HG02981 (cell line): ENCODE data around the gene MSH4.
"Not testable (repeated sequence)": the region's sequence is repeated elsewhere in the genome, so short reads cannot be mapped to it uniquely, and the experiment has no call there.

ENCODE experiments used
- ATAC-seq: cut with Tn5 transposase; IDR thresholded peaks from one replicate; pipeline ENCODE4 v1.9.1; 2021; ENCODE audit warnings: mild to moderate bottlenecking, moderate library complexity; ENCODE audit not compliant: unreplicated experiment

MSH4 gene

GRCh38 chr1:75796376-75797272, at the start of gene MSH4:
MSH4 (plus strand) TSS chr1:75796882; CDS start chr1:75796986, 104 bp downstream.
- no peak for ATAC-seq

DNA sequence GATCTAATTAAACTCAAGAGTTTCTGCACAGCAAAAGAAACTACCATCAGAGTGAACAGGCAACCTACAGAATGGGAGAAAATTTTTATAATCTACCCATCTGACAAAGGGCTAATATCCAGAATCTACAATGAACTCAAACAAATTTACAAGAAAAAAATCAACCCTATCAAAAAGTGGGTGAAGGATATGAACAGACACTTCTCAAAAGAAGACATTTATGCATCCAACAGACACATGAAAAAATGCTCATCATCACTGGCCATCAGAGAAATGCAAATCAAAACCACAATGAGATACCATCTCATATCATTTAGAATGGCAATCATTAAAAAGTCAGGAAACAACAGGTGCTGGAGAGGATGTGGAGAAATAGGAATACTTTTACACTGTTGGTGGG, 39.5 kb upstream of the MSH4 start:
- not testable (repeated sequence) for ATAC-seq

GRCh38 chr1:75758543-75758942, 38.1 kb upstream of the MSH4 start:
- not testable (repeated sequence) for ATAC-seq

GRCh38 chr1:75764057-75764655, 32.5 kb upstream of the MSH4 start:
- ATAC-seq: no peak

DNA sequence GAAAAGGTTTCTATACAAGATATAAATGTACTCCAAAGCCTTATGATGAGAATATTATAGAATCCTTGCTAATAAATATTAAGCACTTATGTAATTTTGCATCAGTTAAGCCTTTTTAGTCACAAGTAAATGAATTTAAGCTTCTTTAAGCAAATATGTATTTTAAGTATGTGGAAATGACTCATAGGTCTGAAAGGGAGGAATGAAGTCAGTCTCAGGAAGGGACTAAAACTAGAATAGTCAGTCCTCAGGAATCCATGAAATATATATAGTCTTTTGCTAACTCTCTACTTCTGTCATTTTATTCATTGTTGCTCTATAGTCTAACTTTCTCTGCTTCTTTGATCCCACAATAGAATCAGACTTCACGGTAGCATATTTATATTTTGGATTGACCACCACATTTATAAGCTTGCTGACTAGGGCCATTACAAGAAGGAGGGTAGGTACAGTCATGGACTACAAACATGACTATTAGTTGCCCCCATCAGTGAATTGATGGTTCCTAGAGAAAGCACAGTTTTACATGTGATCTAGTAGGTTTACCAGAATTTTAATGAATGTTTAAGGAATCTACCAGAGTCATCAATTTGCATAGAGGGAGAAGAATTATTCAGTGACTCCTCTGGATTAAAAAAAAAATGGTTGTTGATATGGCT, 30.9 kb upstream of the MSH4 start:
- ATAC-seq: no peak

GRCh38 chr1:75768016-75768415, 28.7 kb upstream of the MSH4 start:
- ATAC-seq: no peak

DNA sequence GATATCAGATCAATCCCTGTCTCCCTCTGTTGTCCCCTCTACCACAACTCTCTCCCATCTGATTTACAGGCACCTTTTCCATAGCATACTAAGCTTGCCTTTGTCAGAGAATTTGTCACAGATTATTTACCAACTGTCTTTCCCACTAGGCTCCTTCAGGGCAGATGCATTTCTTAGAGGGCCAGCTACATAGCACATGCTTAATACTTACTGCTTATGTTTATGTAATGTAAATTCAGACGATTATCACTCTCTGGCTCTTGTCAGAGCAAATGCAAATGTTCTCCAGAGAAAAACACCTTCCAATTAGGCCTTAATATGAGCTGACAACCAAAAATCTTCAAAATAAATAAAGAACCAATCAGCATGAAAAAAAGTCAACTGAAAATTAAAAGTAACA, 25.9 kb upstream of the MSH4 start:
- ATAC-seq: no peak

DNA sequence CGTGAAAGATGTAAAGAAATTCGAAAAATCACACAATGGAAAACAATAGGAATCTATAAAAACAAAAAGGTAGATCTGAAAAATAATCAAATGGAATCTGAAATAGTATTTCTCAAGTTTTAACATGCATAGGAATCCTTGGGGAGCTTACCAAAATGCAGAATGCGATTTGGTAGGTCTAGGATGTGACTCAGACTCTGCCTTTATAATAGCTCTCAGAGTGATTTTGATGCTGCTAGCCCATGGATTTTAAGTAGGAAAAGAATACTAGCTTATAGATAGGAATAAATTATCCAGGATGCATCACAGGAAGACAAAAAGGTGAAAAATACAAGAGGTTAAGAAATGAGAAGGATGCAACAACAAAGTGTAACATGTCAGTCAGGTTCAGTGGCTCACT, 24.7 kb upstream of the MSH4 start:
- ATAC-seq: no peak

GRCh38 chr1:75777812-75778211, 18.9 kb upstream of the MSH4 start:
- ATAC-seq: not testable (repeated sequence)

- ATAC-seq: not testable (repeated sequence)
These were observed 18.0 kb upstream of the MSH4 start for GRCh38 chr1:75778694-75779093.

- not testable (repeated sequence) for ATAC-seq
These were observed 16.5 kb upstream of the MSH4 start for GRCh38 chr1:75780183-75780582.

- not testable (repeated sequence) for ATAC-seq
These were observed 12.8 kb upstream of the MSH4 start for GRCh38 chr1:75783920-75784319.

DNA sequence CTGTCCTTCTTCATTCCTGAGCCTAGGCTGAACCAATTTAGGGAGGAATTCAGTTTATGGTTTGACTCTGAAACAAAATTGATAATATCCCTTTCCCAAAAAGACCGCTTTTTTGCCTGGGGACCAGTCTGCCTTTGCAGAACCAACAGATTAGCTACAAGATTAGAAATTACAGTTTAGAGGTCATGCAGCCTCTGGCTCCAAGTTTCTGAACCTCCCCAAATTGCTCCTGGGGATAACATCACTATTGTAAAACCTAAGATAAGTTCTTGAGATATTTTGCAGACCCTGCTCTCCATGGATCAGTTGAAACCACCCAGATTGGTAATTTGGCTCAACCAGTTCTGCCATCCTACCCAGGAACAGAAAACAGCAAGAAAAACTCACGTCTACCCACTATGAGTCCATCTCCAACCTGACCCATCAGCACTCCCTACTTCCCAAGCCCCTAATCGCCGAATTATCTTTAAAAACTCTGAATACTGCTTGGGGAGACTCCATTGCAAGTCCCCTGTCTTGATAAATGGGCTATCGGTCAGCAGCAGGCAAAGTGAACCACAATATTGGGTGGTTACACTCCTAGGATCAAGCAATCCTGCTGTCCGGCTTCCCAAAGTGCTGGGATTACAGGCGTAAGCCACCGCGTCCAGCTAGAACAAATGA, 11.2 kb upstream of the MSH4 start:
- peak; percentile 15 for ATAC-seq

DNA sequence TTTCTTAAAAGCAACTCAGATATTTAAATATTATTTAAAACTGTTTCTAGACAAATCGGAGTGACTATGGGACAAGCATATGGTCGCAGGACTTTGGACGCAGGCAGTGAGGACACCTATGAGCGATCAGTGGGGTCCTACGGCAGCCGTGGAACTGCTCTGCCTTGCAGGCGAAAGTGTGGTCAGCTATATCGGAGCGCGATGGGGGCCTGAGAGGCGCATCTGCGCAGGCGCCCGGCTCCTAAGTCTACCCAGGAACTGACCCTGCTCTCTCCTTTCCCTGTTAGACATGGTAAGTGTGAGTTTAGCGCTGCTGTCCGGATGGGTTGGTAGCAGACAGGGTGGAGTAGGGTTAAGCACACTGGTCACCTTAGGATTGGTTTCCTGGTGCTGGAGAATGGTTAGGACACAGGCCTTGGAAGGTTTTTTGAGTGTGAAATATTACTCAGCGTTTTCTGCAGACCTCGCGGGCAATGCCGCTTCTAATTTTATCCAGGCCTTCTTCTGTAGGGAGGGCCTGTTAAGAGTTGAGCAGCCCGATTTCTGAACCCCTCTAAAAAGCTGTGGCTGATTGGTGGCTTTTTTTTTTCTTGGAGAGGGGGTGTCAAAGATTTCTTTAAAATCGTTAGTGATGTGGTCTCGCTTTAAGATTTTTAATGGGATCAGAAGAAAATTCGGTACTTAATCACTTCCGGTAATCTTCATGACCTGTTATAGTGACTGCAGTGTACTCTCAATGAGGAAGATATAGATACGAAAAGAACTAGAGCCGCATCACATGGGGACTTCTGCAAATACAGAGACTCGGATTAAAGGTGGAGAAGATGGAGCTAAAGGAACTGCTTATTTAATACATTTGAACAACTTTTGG, 10.5 kb upstream of the MSH4 start, which contains the start of gene RABGGTB:
Gene RABGGTB, plus strand, starts transcription at position 274 of the 871 bp plus-strand sequence. Its CDS starts 16 bp downstream, at position 290.
- ATAC-seq: peak; percentile 79

GRCh38 chr1:75786901-75787493, 9.7 kb upstream of the MSH4 start:
- ATAC-seq: no peak

DNA sequence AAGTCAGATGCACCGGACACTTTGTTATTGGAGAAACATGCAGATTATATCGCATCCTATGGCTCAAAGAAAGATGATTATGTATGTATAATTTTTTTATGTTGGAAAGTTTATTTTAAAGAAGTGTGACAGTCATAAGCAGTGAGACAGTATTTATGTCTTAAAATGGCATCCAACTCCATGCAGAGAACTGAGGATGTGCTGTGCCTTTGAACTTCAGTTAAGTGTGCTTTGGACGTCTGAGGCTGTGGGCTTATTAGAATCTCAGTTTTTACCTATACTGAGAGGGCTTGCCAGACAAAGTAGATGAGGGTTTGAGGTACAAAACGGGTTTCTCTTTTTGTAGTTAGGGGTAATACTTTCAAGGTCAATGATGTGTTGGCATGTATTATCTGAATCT, 9.2 kb upstream of the MSH4 start:
- ATAC-seq: no peak

DNA sequence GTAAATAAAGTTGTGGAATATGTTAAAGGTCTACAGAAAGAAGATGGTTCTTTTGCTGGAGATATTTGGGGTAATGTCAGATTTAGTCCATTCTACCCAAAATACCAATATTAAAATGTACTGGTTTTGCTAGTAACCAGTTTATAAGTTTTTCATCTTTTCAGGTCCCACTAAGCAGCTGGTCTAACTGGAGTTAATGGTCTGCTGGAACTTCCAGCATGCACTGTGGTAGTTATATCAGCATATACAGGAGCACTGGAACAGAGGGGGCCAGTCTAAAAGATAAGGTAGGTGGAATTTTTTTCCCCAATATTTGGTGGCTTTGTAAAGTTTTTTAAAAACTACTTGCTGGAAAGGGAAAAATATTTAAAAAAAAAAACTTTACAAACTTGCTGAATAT, 6.7 kb upstream of the MSH4 start:
- ATAC-seq: no peak

DNA sequence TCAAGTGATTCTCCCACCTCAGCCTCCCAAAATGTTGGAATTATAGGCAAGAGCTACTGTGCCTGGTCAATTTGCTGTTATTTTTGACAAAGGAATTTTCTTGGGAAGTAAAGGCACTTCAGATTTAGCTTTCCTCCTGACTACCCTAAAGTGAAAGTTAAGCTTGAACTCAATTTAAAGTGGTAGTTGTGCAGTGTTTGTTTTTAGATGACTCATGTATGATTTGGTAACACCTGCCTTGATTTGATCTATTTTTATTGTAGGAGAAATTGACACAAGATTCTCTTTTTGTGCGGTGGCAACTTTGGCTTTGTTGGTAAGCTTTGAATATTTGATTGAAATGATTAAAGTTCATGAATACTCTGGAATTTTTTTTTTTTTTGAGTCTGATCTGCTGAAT, 5.7 kb upstream of the MSH4 start:
- ATAC-seq: no peak

DNA sequence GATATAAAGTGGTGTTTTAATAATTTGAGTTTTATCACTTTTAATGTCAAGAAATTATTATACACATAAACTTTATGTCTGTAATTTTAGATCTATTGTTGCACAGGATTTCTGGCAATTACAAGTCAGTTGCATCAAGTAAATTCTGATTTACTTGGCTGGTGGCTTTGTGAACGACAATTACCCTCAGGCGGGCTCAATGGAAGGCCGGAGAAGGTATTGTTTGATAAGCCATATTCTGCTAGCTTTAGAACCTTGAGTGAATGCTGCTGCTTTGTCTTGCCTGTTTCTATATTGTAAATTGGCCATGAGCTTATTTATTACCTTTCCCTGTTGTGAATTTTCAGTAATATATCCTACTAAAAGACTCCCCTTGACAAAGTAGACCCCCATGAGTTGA, 4.6 kb upstream of the MSH4 start:
- no peak for ATAC-seq

DNA sequence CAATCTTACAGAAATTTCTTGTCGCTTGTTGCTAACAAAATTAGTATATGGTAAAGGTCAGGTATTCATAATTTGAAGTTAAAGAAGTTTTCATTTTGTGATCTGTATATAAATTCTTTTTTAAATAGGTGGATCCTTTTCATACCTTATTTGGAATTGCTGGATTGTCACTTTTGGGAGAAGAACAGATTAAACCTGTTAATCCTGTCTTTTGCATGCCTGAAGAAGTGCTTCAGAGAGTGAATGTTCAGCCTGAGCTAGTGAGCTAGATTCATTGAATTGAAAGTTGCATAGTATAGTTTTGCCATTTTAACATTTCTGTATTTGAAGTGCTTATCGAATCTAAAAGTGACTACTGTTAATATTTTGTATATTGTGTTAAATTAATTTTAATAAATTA, 2.3 kb upstream of the MSH4 start:
- no peak for ATAC-seq
